ENCODE measurements around the gene PHYKPL.

- TF ChIP-seq POLR2A (IDR thresholded peaks at IDR 0.05; ENCODE audit: low read depth, low read length) (no peak), POU2F2 (IDR thresholded peaks at IDR 0.05; ENCODE audit: low read depth, low read length) (no peak), POLR2AphosphoS5 (IDR thresholded peaks at IDR 0.05; ENCODE audit: low read depth, low read length) (no peak), TAF1 (IDR thresholded peaks at IDR 0.05; ENCODE audit: low read depth, low read length) (no peak)
These were observed 39.3 kb downstream of the PHYKPL start for GRCh38 chr5:178193251-178193809.

Data from GM12891 (cell line).